IMR-90 (cell line): ENCODE results near the gene VSIG10L2. TPM values are rescaled to one million over a fixed set of nuclear protein-coding genes. Genes with fewer than 3 reads are reported as not detected.

ENCODE experiments used
- ATAC-seq: fragments of 200-7000 bp; cut with Tn5 transposase; 2 replicates; pipeline ENCODE4 v1.9.1; 2020; ENCODE audit warnings: low read depth, mild to moderate bottlenecking, moderate library complexity
- BruUV-seq: library from RNA; stranded (reverse); fragments of 400-500 nt; replicated peaks from 2 replicates; lab custom pipeline; 2021; lab: Mats Ljungman, UMichigan
- CTCF ChIA-PET: fragments of 300-600 bp; formaldehyde crosslinking; extraction: SDS; loops from one replicate; lab custom pipeline; 2021; ENCODE audit warnings: antibody characterized with exemption; lab: Yijun Ruan, JAX
- POLR2A ChIA-PET: fragments of 300-600 bp; sonication (Branson Sonifier 250); formaldehyde crosslinking; loops from one replicate; lab custom pipeline; 2022; ENCODE audit warnings: antibody characterized with exemption; ENCODE audit not compliant: unreplicated experiment; lab: Charles Lee
- DNase-seq: peaks from one replicate; pipeline ENCODE4 v3.0.0; 2013
- H2AFZ ChIP-seq: replicated peaks from 2 replicates; pipeline ENCODE3; 2013; ENCODE audit warnings: low read length, mild to moderate bottlenecking; ENCODE audit not compliant: poor library complexity
- H2AK5ac ChIP-seq: 2 replicates; pipeline ENCODE4 v1.6.1; 2013; ENCODE audit warnings: low read depth, low read length, inconsistent platforms
- H2AK9ac ChIP-seq: replicated peaks from 2 replicates; pipeline ENCODE3; 2013; ENCODE audit warnings: mild to moderate bottlenecking, low read depth, low read length, moderate library complexity; ENCODE audit not compliant: poor library complexity
- H2BK120ac ChIP-seq: 2 replicates; pipeline ENCODE4 v1.6.1; 2013; ENCODE audit warnings: low read depth, low read length, inconsistent platforms
- H2BK15ac ChIP-seq: 3 replicates; pipeline ENCODE4 v1.6.1; 2013; ENCODE audit warnings: low read depth, low read length, inconsistent platforms
- H2BK20ac ChIP-seq: 2 replicates; pipeline ENCODE4 v1.6.1; 2013; ENCODE audit warnings: low read depth, mild to moderate bottlenecking, inconsistent platforms, low read length, moderate library complexity
- H2BK5ac ChIP-seq: 2 replicates; pipeline ENCODE4 v1.6.1; 2013; ENCODE audit warnings: mild to moderate bottlenecking, low read depth, low read length, inconsistent platforms; ENCODE audit not compliant: poor library complexity, severe bottlenecking
- H3K14ac ChIP-seq: replicated peaks from 2 replicates; pipeline ENCODE4 v1.6.1; 2013; ENCODE audit warnings: low read depth, low read length, inconsistent platforms
- H3K18ac ChIP-seq: 2 replicates; pipeline ENCODE4 v1.6.1; 2013; ENCODE audit warnings: low read depth, low read length, control low read depth
- H3K23ac ChIP-seq: 2 replicates; pipeline ENCODE4 v1.6.1; 2013; ENCODE audit warnings: low read depth, low read length, inconsistent platforms
- H3K27ac ChIP-seq: 2 replicates; pipeline ENCODE4 v1.5.1; 2013; ENCODE audit warnings: mild to moderate bottlenecking, control low read depth, low read length; ENCODE audit not compliant: insufficient read depth
- H3K27me3 ChIP-seq: 2 replicates; pipeline ENCODE4 v1.6.1; 2013; ENCODE audit warnings: low read length; ENCODE audit not compliant: control insufficient read depth, insufficient read depth
- H3K36me3 ChIP-seq: 2 replicates; pipeline ENCODE4 v1.6.1; 2013; ENCODE audit warnings: low read length, mixed read lengths; ENCODE audit not compliant: control insufficient read depth, insufficient read depth
- H3K4ac ChIP-seq: 2 replicates; pipeline ENCODE4 v1.6.1; 2013; ENCODE audit warnings: low read depth, low read length, inconsistent platforms
- H3K4me1 ChIP-seq: 2 replicates; pipeline ENCODE4 v1.6.1; 2013; ENCODE audit warnings: low read length, mixed read lengths; ENCODE audit not compliant: control insufficient read depth, insufficient read depth
- H3K4me2 ChIP-seq: 2 replicates; pipeline ENCODE4 v1.6.1; 2013; ENCODE audit warnings: low read depth, mild to moderate bottlenecking, control low read depth, low read length, moderate library complexity
- H3K4me3 ChIP-seq: 2 replicates; pipeline ENCODE4 v1.5.1; 2013; ENCODE audit warnings: low read depth, mild to moderate bottlenecking, control low read depth, low read length, moderate library complexity; ENCODE audit not compliant: insufficient read depth
- H3K56ac ChIP-seq: 2 replicates; pipeline ENCODE4 v1.6.1; 2013; ENCODE audit warnings: low read length, inconsistent platforms; ENCODE audit not compliant: insufficient read depth; ENCODE audit errors: extremely low read depth
- H3K79me1 ChIP-seq, 2 experiments: 2 replicates each; pipeline ENCODE4 v1.6.1; 2013; ENCODE audit warnings: low read length in 2 of 2, inconsistent platforms in 1 of 2, low read depth in 1 of 2
- H3K9ac ChIP-seq: 2 replicates; pipeline ENCODE4 v1.6.1; 2013; ENCODE audit warnings: low read depth, low read length, control low read depth
- H3K9me1 ChIP-seq: 2 replicates; pipeline ENCODE4 v1.6.1; 2013; ENCODE audit warnings: low read length, inconsistent platforms; ENCODE audit not compliant: insufficient read depth
- H3K9me3 ChIP-seq: 2 replicates; pipeline ENCODE4 v1.6.1; 2013; ENCODE audit warnings: low read length; ENCODE audit not compliant: control insufficient read depth, insufficient read depth
- H4K20me1 ChIP-seq: 2 replicates; pipeline ENCODE4 v1.6.1; 2013; ENCODE audit warnings: low read length, inconsistent platforms; ENCODE audit not compliant: insufficient read depth
- H4K5ac ChIP-seq: 2 replicates; pipeline ENCODE4 v1.6.1; 2013; ENCODE audit warnings: mild to moderate bottlenecking, low read depth, low read length, control low read depth
- H4K8ac ChIP-seq, 2 experiments: 2 replicates each; pipeline ENCODE4 v1.6.1; 2013; ENCODE audit warnings: low read depth in 2 of 2, low read length in 2 of 2, control low read depth in 1 of 2, inconsistent platforms in 1 of 2
- H4K91ac ChIP-seq: 2 replicates; pipeline ENCODE4 v1.6.1; 2013; ENCODE audit warnings: low read depth, low read length, inconsistent platforms; ENCODE audit not compliant: insufficient read depth
- BHLHE40 ChIP-seq: fragments of 150-350 bp; IDR thresholded peaks from 2 replicates; pipeline ENCODE4 v1.6.1; 2016; ENCODE audit warnings: mild to moderate bottlenecking, low read depth, low read length
- CEBPB ChIP-seq: IDR thresholded peaks from 2 replicates; pipeline ENCODE4 v1.6.1; 2012; ENCODE audit warnings: low read depth, low read length, improper control_type of control experiment
- CHD1 ChIP-seq: IDR thresholded peaks from 2 replicates; pipeline ENCODE4 v1.6.1; 2012; ENCODE audit warnings: low read depth, low read length, improper control_type of control experiment
- FOS ChIP-seq: fragments of 150-350 bp; IDR thresholded peaks from 2 replicates; pipeline ENCODE4 v1.6.1; 2016; ENCODE audit warnings: low read depth, low read length
- MAFK ChIP-seq: IDR thresholded peaks from 2 replicates; pipeline ENCODE4 v1.6.1; 2012; ENCODE audit warnings: low read depth, low read length, improper control_type of control experiment
- MAZ ChIP-seq: IDR thresholded peaks from 2 replicates; pipeline ENCODE4 v1.6.1; 2012; ENCODE audit warnings: low read depth, mild to moderate bottlenecking, low read length, improper control_type of control experiment, moderate library complexity, borderline replicate concordance
- MXI1 ChIP-seq: IDR thresholded peaks from 2 replicates; pipeline ENCODE4 v1.6.1; 2012; ENCODE audit warnings: low read depth, mild to moderate bottlenecking, low read length, moderate library complexity, borderline replicate concordance
- NFE2L2 ChIP-seq: fragments of 150-350 bp; IDR thresholded peaks from 2 replicates; pipeline ENCODE4 v1.6.1; 2016; ENCODE audit warnings: low read depth, mild to moderate bottlenecking, low read length
- POLR2A ChIP-seq: IDR thresholded peaks from 2 replicates; pipeline ENCODE4 v1.6.1; 2012; ENCODE audit warnings: mild to moderate bottlenecking, low read depth, low read length
- RAD21 ChIP-seq: IDR thresholded peaks from 2 replicates; pipeline ENCODE4 v1.6.1; 2012; ENCODE audit warnings: low read length, improper control_type of control experiment
- RCOR1 ChIP-seq: IDR thresholded peaks from 2 replicates; pipeline ENCODE4 v1.6.1; 2012; ENCODE audit warnings: mild to moderate bottlenecking, low read length, improper control_type of control experiment; ENCODE audit not compliant: insufficient replicate concordance
- SMC3 ChIP-seq: fragments of 150-350 bp; IDR thresholded peaks from 2 replicates; pipeline ENCODE4 v1.6.1; 2016; ENCODE audit warnings: low read depth, mild to moderate bottlenecking, antibody characterized with exemption, low read length, moderate library complexity
- WGBS, 2 experiments: methylation state at CpG; one replicate each; pipeline versions ENCODE4 v1.1.5 to v1.1.7; 2013; ENCODE audit warnings: missing lambda C conversion rate in 2 of 2; ENCODE audit not compliant: insufficient read length in 1 of 2; ENCODE audit errors: extremely low coverage in 2 of 2; 5-methylcytosine and 5-hydroxymethylcytosine counted together
- dilution Hi-C: fragments of 300-500 bp; cut with HindIII; formaldehyde crosslinking; loops from one replicate; pipeline ENCODE4 v1.14.3; 2018; ENCODE audit warnings: low sequenced_read_pairs; ENCODE audit not compliant: unreplicated experiment
- in situ Hi-C: fragments of 300-500 bp; cut with MboI; formaldehyde crosslinking; loops from 3 replicates; pipeline ENCODE4 v1.14.3; 2019; ENCODE audit warnings: low sequenced_read_pairs, inconsistent platforms, mixed read lengths
- intact Hi-C: fragments of 100-400 bp; cut with micrococcal nuclease; formaldehyde crosslinking; loops from 2 replicates; pipeline ENCODE4 v1.10.0; 2022
- polyA plus RNA-seq, 3 experiments: library from polyadenylated mRNA; depleted of rRNA; stranded (reverse); fragments of >200 nt; gene quantifications; 2 replicates each; pipeline ENCODE4 v1.2.3, GENCODE V29; 2012; ENCODE audit warnings: low replicate concordance in 1 of 3
- total RNA-seq: library from RNA; depleted of rRNA; stranded (reverse); fragments of >200 nt; gene quantifications from 2 replicates; pipeline ENCODE4 v1.2.3, GENCODE V29; 2012
- TF ChIP-seq, protein P1 (sequence below): fragments of 150-350 bp; IDR thresholded peaks from 2 replicates; pipeline ENCODE4 v1.6.1; 2016; ENCODE audit warnings: low read depth, mild to moderate bottlenecking, low read length, moderate library complexity, borderline replicate concordance
- TF ChIP-seq, protein P2 (sequence below): conservative IDR thresholded peaks from 2 replicates; pipeline ENCODE4 v1.5.1; 2012; ENCODE audit warnings: mild to moderate bottlenecking, low read depth, low read length, improper control_type of control experiment
- TF ChIP-seq, protein P3 (sequence below): fragments of 150-350 bp; IDR thresholded peaks from 2 replicates; pipeline ENCODE4 v1.6.1; 2017; ENCODE audit warnings: mild to moderate bottlenecking, antibody characterized with exemption, low read length, low read depth

VSIG10L2 gene
- total and polyA plus RNA-seq, 2 of the 4 experiments (the other 2 are of a cell fraction), result under 0.01 TPM; not detected in 1

DNA sequence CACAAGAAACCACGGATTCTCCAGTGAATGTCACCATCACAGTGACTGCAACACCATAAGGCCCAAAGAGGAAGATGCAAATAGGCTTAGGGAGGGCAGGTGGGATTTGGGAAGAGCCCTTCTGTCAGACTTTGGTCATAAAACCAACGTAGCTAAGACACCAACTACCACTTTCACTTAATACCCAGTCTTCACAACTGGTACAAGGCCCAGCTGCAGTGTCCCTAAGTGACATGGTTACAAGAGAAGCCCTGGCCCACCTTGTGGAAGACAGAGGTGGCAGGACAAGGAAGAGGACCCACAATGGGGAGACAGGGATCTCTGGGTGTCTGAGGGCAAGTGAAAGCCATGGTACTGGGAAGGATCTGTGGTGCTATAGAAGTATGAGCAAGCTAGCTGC is 10.0 kb downstream of the VSIG10L2 start:
- Histone ChIP-seq H4K5ac (no peak overlapping the region), H3K27ac (no peak overlapping the region), H3K4me2 (no peak overlapping the region), H2AFZ (no peak overlapping the region), H2AK9ac (no peak overlapping the region), H3K56ac (no peak overlapping the region), H2BK15ac (no peak overlapping the region), H3K9me3 (no peaks in the 10 kb centered on the region), H3K9me1 (no peaks in the 10 kb centered on the region), H3K36me3 (no peaks in the 10 kb centered on the region), H3K4ac (no peak overlapping the region), H3K14ac (no peak overlapping the region), H2AK5ac (no peak overlapping the region), H3K18ac (no peak overlapping the region), H2BK120ac (no peak overlapping the region), H3K79me1 (no peaks in the 10 kb centered on the region), H3K4me3 (no peak overlapping the region), H2BK5ac (no peak overlapping the region), H3K4me1 (no peaks in the 10 kb centered on the region), H4K8ac (no peak overlapping the region), H3K9ac (no peak overlapping the region), H3K23ac (no peak overlapping the region), H3K27me3 (peaks cover 4% of the 10 kb centered on the region), H2BK20ac (no peak overlapping the region), H4K91ac (no peak overlapping the region), H4K20me1 (no peaks in the 10 kb centered on the region)
- ChIA-PET POLR2A (interaction anchor here (0.6 kb wide), 1 partner anchor 1909 kb away, joined by 3 read pairs; no protein-coding TSS in a partner anchor), CTCF (interaction anchor here (0.5 kb wide), 1 partner anchor 16 kb away, joined by 4 read pairs; no protein-coding TSS in a partner anchor)
- ATAC-seq, result no peak
- WGBS, 2 experiments, result no CpG with 5 or more reads among the region's 2 CpGs
- no TSS peak for BruUV-seq
- in situ Hi-C loops (no loop called here), intact Hi-C loops (no loop called here), dilution Hi-C loops (no loop called here)
- TF ChIP-seq MAFK (no peak), NFE2L2 (no peak), CEBPB (no peak), FOS (no peak), RCOR1 (no peak), RAD21 (no peak), CHD1 (no peak), BHLHE40 (no peak), MXI1 (no peak), POLR2A (no peak), SMC3 (no peak), MAZ (no peak)
- TF ChIP-seq, protein P1, sequence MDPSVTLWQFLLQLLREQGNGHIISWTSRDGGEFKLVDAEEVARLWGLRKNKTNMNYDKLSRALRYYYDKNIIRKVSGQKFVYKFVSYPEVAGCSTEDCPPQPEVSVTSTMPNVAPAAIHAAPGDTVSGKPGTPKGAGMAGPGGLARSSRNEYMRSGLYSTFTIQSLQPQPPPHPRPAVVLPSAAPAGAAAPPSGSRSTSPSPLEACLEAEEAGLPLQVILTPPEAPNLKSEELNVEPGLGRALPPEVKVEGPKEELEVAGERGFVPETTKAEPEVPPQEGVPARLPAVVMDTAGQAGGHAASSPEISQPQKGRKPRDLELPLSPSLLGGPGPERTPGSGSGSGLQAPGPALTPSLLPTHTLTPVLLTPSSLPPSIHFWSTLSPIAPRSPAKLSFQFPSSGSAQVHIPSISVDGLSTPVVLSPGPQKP, result no peak
- TF ChIP-seq, protein P2, sequence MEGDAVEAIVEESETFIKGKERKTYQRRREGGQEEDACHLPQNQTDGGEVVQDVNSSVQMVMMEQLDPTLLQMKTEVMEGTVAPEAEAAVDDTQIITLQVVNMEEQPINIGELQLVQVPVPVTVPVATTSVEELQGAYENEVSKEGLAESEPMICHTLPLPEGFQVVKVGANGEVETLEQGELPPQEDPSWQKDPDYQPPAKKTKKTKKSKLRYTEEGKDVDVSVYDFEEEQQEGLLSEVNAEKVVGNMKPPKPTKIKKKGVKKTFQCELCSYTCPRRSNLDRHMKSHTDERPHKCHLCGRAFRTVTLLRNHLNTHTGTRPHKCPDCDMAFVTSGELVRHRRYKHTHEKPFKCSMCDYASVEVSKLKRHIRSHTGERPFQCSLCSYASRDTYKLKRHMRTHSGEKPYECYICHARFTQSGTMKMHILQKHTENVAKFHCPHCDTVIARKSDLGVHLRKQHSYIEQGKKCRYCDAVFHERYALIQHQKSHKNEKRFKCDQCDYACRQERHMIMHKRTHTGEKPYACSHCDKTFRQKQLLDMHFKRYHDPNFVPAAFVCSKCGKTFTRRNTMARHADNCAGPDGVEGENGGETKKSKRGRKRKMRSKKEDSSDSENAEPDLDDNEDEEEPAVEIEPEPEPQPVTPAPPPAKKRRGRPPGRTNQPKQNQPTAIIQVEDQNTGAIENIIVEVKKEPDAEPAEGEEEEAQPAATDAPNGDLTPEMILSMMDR, result no peak
- TF ChIP-seq, protein P3, sequence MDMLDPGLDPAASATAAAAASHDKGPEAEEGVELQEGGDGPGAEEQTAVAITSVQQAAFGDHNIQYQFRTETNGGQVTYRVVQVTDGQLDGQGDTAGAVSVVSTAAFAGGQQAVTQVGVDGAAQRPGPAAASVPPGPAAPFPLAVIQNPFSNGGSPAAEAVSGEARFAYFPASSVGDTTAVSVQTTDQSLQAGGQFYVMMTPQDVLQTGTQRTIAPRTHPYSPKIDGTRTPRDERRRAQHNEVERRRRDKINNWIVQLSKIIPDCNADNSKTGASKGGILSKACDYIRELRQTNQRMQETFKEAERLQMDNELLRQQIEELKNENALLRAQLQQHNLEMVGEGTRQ, result no peak
- DNase-seq, result no peak
